HepG2 (cell line): Measurements from ENCODE around the gene TUT4. TPM values are rescaled to one million over a fixed set of nuclear protein-coding genes. Genes with fewer than 3 reads are reported as not detected.

ENCODE experiments used
- ATAC-seq: fragments of 200-7000 bp; cut with Tn5 transposase; 3 replicates; pipeline ENCODE4 v1.9.1; 2020; ENCODE audit warnings: mild to moderate bottlenecking, moderate library complexity
- BruUV-seq: library from RNA; stranded (reverse); fragments of 400-500 nt; replicated peaks from 2 replicates; lab custom pipeline; 2021; lab: Mats Ljungman, UMichigan
- CTCF ChIA-PET: fragments of 300-600 bp; formaldehyde crosslinking; extraction: SDS; loops from one replicate; lab custom pipeline; 2021; ENCODE audit warnings: low total read pairs, inconsistent platforms, low intra/inter-chr PET ratio; lab: Yijun Ruan, JAX
- POLR2A ChIA-PET: fragments of 350-600 bp; sonication (Branson Sonifier 250); formaldehyde crosslinking; loops from one replicate; lab custom pipeline; 2020; ENCODE audit warnings: antibody characterized with exemption, inconsistent platforms; lab: Yijun Ruan, JAX
- DNase-seq: peaks from one replicate; pipeline ENCODE4 v3.0.0-alpha.2; 2015; ENCODE audit warnings: low spot score
- FAIRE-seq: peaks from 3 replicates; lab custom pipeline; 2011; peaks lifted over from hg19 to GRCh38; lab: Jason Lieb, UNC
- H2AFZ ChIP-seq: one replicate; pipeline ENCODE4 v1.6.1; 2011; ENCODE audit warnings: low read length, inconsistent platforms
- H3K27ac ChIP-seq: fragments of 300-600 bp; 3 replicates; pipeline ENCODE4 v1.8.0; 2011; ENCODE audit warnings: mixed run types, mild to moderate bottlenecking, mixed read lengths, low read length, inconsistent platforms; ENCODE audit not compliant: insufficient read depth; ENCODE audit errors: extremely low read length
- H3K27me3 ChIP-seq, 2 experiments: fragments of 200-600 bp in 1 of 2; 2 replicates in 1 of 2; 3 replicates in 1 of 2; pipeline versions ENCODE4 v1.6.0 to v1.8.0; 2011; ENCODE audit warnings: low read length in 2 of 2, mild to moderate bottlenecking in 2 of 2, moderate library complexity in 2 of 2, inconsistent platforms in 1 of 2; ENCODE audit not compliant: insufficient read depth in 2 of 2, control insufficient read depth in 1 of 2
- H3K36me3 ChIP-seq, 2 experiments: fragments of 200-600 bp in 1 of 2; replicated peaks in 1 of 2; 2 replicates in 1 of 2; 3 replicates in 1 of 2; pipeline versions ENCODE4 v1.5.1 to v1.8.0; 2011; ENCODE audit warnings: low read length in 2 of 2, inconsistent platforms in 1 of 2; ENCODE audit not compliant: insufficient read depth in 2 of 2, control insufficient read depth in 1 of 2
- H3K4me1 ChIP-seq: 2 replicates; pipeline ENCODE4 v1.5.1; 2012; ENCODE audit warnings: low read length, inconsistent platforms; ENCODE audit not compliant: insufficient read depth
- H3K4me2 ChIP-seq: 2 replicates; pipeline ENCODE4 v1.6.0; 2011; ENCODE audit warnings: low read depth, low read length, inconsistent platforms
- H3K4me3 ChIP-seq, 3 experiments: fragments of 200-600 bp in 1 of 3; sonication (generic), shearing (Covaris generic) in 1 of 3; replicated peaks in 1 of 3; 2 replicates each; pipeline ENCODE4 v1.5.1; 2011 to 2016; ENCODE audit warnings: low read length in 3 of 3, inconsistent platforms in 2 of 3, low read depth in 2 of 3, mild to moderate bottlenecking in 2 of 3, control low read depth in 1 of 3, mixed read lengths in 1 of 3; ENCODE audit not compliant: insufficient read depth in 1 of 3
- H3K79me2 ChIP-seq: one replicate; pipeline ENCODE4 v1.6.1; 2011; ENCODE audit warnings: low read length, inconsistent platforms; ENCODE audit not compliant: insufficient read depth
- H3K9ac ChIP-seq: 2 replicates; pipeline ENCODE4 v1.6.0; 2011; ENCODE audit warnings: mild to moderate bottlenecking, low read depth, low read length, inconsistent platforms; ENCODE audit not compliant: insufficient read depth
- H3K9me3 ChIP-seq: 2 replicates; pipeline ENCODE4 v1.5.1; 2012; ENCODE audit warnings: mild to moderate bottlenecking, low read length
- H4K20me1 ChIP-seq: 2 replicates; pipeline ENCODE4 v1.6.0; 2011; ENCODE audit warnings: inconsistent platforms, mild to moderate bottlenecking, low read length, moderate library complexity; ENCODE audit not compliant: insufficient read depth
- KDM5A ChIP-seq: fragments of 200-600 bp; sonication (generic); IDR thresholded peaks from 2 replicates; pipeline ENCODE4 v1.7.0; 2018; ENCODE audit warnings: antibody characterized with exemption, mild to moderate bottlenecking, low read length, borderline replicate concordance
- KMT2A ChIP-seq: sonication (generic); formaldehyde crosslinking; IDR thresholded peaks from 2 replicates; pipeline ENCODE4 v1.4.0; 2020; ENCODE audit warnings: missing genetic modification reagents
- NCOA1 ChIP-seq: sonication (generic); formaldehyde crosslinking; IDR thresholded peaks from 2 replicates; pipeline ENCODE4 v1.9.0; 2021; ENCODE audit warnings: missing genetic modification reagents
- SIN3A ChIP-seq: IDR thresholded peaks from 2 replicates; pipeline ENCODE4 v1.6.1; 2011; ENCODE audit warnings: low read depth, mild to moderate bottlenecking, control low read depth, low read length, borderline replicate concordance
- SNAI1 ChIP-seq: sonication (generic); formaldehyde crosslinking; IDR thresholded peaks from 2 replicates; pipeline ENCODE4 v1.5.0; 2020; ENCODE audit warnings: mild to moderate bottlenecking, missing genetic modification reagents, borderline replicate concordance
- TEAD3 ChIP-seq: optimal IDR thresholded peaks from 2 replicates; pipeline ENCODE3; 2016; ENCODE audit warnings: borderline replicate concordance
- TGIF2 ChIP-seq: IDR thresholded peaks from 2 replicates; pipeline ENCODE4 v1.6.1; 2016; ENCODE audit warnings: control low read depth, missing compliant biosample characterization
- ZNF816 ChIP-seq: sonication (generic); formaldehyde crosslinking; IDR thresholded peaks from 2 replicates; pipeline ENCODE4 v1.8.0; 2022; ENCODE audit warnings: missing genetic modification reagents, mild to moderate bottlenecking, borderline replicate concordance
- WGBS: methylation state at CpG from one replicate; pipeline ENCODE4 v1.1.6; 2017; ENCODE audit warnings: low lambda C conversion rate; 5-methylcytosine and 5-hydroxymethylcytosine counted together
- in situ Hi-C: cut with HindIII; loops from 2 replicates; pipeline ENCODE4 v1.10.0; 2017; ENCODE audit warnings: low pct_unique_long_range_greater_than_20kb; ENCODE audit not compliant: extremely low pct_ligation_motif_present
- intact Hi-C: fragments of 100-400 bp; cut with micrococcal nuclease; formaldehyde crosslinking; loops from one replicate; pipeline ENCODE4 v1.10.0; 2022; ENCODE audit not compliant: unreplicated experiment
- polyA plus RNA-seq, 8 experiments: library from polyadenylated mRNA; depleted of rRNA in 3 of 8; stranded (reverse) in 7 of 8; unstranded in 1 of 8; fragments of >200 nt; fragmentation: Illumina TruSeq in 4 of 8; extraction: Trizol in 4 of 8; gene quantifications; 2 replicates each; pipeline versions ENCODE4 v1.2.1 to v1.2.3, GENCODE V29; 2011 to 2016; ENCODE audit warnings: low read depth in 4 of 8, missing spikeins in 1 of 8, mixed read lengths in 1 of 8; ENCODE audit not compliant: insufficient read depth in 1 of 8
- total RNA-seq, 5 experiments: library from RNA; depleted of rRNA; stranded (reverse); fragments of >200 nt; fragmentation: Illumina TruSeq; extraction: Trizol; gene quantifications; 2 replicates each; pipeline ENCODE4 v1.2.3, GENCODE V29; 2016; ENCODE audit warnings: low read depth in 1 of 5
- TF ChIP-seq, protein P1 (sequence below): sonication (generic); formaldehyde crosslinking; conservative IDR thresholded peaks from 2 replicates; pipeline ENCODE4 v1.4.0; 2020; ENCODE audit warnings: missing genetic modification reagents
- TF ChIP-seq, protein P2 (sequence below): sonication (generic); formaldehyde crosslinking; IDR thresholded peaks from 2 replicates; pipeline ENCODE4 v1.4.0; 2020; ENCODE audit warnings: missing genetic modification reagents, mild to moderate bottlenecking, borderline replicate concordance
- TF ChIP-seq, protein P3 (sequence below): fragments of 450-650 bp; IDR thresholded peaks from 2 replicates; pipeline ENCODE4 v1.6.1; 2017
- TF ChIP-seq, protein P4 (sequence below): sonication (generic); formaldehyde crosslinking; IDR thresholded peaks from 2 replicates; pipeline ENCODE4 v1.5.0; 2020; ENCODE audit warnings: mild to moderate bottlenecking, missing genetic modification reagents, borderline replicate concordance

The TUT4 gene
- total and polyA plus RNA-seq, 2 of the 13 experiments (the other 11 are each of a cell fraction or from before 2014, with no cell fraction given) = 44.7 to 53.5 TPM

DNA sequence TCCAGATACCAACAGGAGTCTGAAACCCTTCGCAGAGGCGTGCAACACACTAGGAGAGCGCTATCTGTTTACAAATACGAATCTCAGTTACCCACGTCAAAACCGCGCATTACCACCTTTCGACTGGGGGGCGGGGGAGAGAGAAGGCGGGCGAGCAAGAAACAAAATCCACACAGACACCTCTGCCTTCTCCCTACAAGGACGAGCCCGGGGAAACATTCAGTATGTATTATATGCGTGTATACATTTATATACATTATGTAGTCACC is 722 bp downstream of the TUT4 start:
- POLR2A ChIA-PET = interaction anchor here (1.5 kb wide), 1 partner anchor 151 kb away, joined by 8 read pairs; no protein-coding TSS in a partner anchor
- Histone ChIP-seq H3K4me1 (peaks cover 40% of the 10 kb centered on the region), H3K9me3 (no peaks in the 10 kb centered on the region), H3K79me2 (peaks cover 54% of the 10 kb centered on the region), H3K27ac (peak overlapping the region; percentile 95), H3K4me3 (peak overlapping the region; percentile 90 to 94 (median 93)), H3K4me2 (peak overlapping the region; percentile 90), H4K20me1 (peaks cover 45% of the 10 kb centered on the region), H3K36me3 (no peaks in the 10 kb centered on the region), H3K27me3 (no peaks in the 10 kb centered on the region; a peak in 1 of 5 replicates), H2AFZ (no peak overlapping the region), H3K9ac (peak overlapping the region; percentile 95)
- in situ Hi-C loops (no loop called here), intact Hi-C loops (loop anchor here (2.0 to 10.0 kb wide), 3 partner anchors 115 to 593 kb away; partner anchors contain the start of gene SLC1A7)
- BruUV-seq = no TSS peak
- CTCF ChIA-PET = no interaction called here
- 0% methylated on average over 14 of the region's 14 CpGs for WGBS
- DNase-seq = peak; percentile 60
- FAIRE-seq = peak; percentile 73
- ATAC-seq = peak; percentile 31
- TF ChIP-seq, protein P1, sequence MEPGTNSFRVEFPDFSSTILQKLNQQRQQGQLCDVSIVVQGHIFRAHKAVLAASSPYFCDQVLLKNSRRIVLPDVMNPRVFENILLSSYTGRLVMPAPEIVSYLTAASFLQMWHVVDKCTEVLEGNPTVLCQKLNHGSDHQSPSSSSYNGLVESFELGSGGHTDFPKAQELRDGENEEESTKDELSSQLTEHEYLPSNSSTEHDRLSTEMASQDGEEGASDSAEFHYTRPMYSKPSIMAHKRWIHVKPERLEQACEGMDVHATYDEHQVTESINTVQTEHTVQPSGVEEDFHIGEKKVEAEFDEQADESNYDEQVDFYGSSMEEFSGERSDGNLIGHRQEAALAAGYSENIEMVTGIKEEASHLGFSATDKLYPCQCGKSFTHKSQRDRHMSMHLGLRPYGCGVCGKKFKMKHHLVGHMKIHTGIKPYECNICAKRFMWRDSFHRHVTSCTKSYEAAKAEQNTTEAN (CRISPR knock-in tag) = peak; percentile 40; the same call in 1 of the 2 replicates
- TF ChIP-seq KMT2A (CRISPR knock-in tag) (no peak), NCOA1 (CRISPR knock-in tag) (peak; percentile 10; the same call in 1 of the 2 replicates), SNAI1 (CRISPR knock-in tag) (0 out of 2 replicates have a peak, but pooled peaks have one; percentile 57), KDM5A (peak; percentile 38; the same call in 1 of the 2 replicates), SIN3A (peak; percentile 40; the same call in 1 of the 2 replicates), ZNF816 (CRISPR knock-in tag) (0 out of 2 replicates have a peak, but pooled peaks have one; percentile 8), TGIF2 (CRISPR knock-in tag) (peak; percentile 50; the same call in 1 of the 2 replicates), TEAD3 (peak; percentile 49)
- TF ChIP-seq, protein P2, sequence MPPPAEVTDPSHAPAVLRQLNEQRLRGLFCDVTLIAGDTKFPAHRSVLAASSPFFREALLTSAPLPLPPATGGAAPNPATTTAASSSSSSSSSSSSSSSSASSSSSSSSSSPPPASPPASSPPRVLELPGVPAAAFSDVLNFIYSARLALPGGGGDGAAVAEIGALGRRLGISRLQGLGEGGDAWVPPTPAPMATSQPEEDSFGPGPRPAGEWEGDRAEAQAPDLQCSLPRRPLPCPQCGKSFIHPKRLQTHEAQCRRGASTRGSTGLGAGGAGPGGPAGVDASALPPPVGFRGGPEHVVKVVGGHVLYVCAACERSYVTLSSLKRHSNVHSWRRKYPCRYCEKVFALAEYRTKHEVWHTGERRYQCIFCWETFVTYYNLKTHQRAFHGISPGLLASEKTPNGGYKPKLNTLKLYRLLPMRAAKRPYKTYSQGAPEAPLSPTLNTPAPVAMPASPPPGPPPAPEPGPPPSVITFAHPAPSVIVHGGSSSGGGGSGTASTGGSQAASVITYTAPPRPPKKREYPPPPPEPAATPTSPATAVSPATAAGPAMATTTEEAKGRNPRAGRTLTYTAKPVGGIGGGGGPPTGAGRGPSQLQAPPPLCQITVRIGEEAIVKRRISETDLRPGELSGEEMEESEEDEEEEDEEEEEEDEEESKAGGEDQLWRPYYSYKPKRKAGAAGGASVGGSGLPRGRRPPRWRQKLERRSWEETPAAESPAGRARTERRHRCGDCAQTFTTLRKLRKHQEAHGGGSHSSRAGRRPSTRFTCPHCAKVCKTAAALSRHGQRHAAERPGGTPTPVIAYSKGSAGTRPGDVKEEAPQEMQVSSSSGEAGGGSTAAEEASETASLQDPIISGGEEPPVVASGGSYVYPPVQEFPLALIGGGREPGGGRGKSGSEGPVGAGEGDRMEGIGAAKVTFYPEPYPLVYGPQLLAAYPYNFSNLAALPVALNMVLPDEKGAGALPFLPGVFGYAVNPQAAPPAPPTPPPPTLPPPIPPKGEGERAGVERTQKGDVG (CRISPR knock-in tag) = no peak
- TF ChIP-seq, protein P3, sequence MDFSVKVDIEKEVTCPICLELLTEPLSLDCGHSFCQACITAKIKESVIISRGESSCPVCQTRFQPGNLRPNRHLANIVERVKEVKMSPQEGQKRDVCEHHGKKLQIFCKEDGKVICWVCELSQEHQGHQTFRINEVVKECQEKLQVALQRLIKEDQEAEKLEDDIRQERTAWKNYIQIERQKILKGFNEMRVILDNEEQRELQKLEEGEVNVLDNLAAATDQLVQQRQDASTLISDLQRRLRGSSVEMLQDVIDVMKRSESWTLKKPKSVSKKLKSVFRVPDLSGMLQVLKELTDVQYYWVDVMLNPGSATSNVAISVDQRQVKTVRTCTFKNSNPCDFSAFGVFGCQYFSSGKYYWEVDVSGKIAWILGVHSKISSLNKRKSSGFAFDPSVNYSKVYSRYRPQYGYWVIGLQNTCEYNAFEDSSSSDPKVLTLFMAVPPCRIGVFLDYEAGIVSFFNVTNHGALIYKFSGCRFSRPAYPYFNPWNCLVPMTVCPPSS = no peak
- TF ChIP-seq, protein P4, sequence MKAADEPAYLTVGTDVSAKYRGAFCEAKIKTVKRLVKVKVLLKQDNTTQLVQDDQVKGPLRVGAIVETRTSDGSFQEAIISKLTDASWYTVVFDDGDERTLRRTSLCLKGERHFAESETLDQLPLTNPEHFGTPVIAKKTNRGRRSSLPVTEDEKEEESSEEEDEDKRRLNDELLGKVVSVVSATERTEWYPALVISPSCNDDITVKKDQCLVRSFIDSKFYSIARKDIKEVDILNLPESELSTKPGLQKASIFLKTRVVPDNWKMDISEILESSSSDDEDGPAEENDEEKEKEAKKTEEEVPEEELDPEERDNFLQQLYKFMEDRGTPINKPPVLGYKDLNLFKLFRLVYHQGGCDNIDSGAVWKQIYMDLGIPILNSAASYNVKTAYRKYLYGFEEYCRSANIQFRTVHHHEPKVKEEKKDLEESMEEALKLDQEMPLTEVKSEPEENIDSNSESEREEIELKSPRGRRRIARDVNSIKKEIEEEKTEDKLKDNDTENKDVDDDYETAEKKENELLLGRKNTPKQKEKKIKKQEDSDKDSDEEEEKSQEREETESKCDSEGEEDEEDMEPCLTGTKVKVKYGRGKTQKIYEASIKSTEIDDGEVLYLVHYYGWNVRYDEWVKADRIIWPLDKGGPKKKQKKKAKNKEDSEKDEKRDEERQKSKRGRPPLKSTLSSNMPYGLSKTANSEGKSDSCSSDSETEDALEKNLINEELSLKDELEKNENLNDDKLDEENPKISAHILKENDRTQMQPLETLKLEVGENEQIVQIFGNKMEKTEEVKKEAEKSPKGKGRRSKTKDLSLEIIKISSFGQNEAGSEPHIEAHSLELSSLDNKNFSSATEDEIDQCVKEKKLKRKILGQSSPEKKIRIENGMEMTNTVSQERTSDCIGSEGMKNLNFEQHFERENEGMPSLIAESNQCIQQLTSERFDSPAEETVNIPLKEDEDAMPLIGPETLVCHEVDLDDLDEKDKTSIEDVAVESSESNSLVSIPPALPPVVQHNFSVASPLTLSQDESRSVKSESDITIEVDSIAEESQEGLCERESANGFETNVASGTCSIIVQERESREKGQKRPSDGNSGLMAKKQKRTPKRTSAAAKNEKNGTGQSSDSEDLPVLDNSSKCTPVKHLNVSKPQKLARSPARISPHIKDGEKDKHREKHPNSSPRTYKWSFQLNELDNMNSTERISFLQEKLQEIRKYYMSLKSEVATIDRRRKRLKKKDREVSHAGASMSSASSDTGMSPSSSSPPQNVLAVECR (CRISPR knock-in tag) = peak; percentile 45; the same call in 1 of the 2 replicates
